HG03095 (cell line): ENCODE measurements around the gene ALCAM.

Experiments
- ATAC-seq: cut with Tn5 transposase; IDR thresholded peaks from one replicate; pipeline ENCODE4 v1.9.1; 2021; ENCODE audit warnings: moderate library complexity; ENCODE audit not compliant: unreplicated experiment

ALCAM gene

GRCh38 chr3:105366326-105367062, at the start of gene ALCAM:
ALCAM (plus strand) TSS chr3:105366909.
- peak; percentile 57 for ATAC-seq

- no peak for ATAC-seq
These were observed 48.9 kb upstream of the ALCAM start for GRCh38 chr3:105317841-105318240.

DNA sequence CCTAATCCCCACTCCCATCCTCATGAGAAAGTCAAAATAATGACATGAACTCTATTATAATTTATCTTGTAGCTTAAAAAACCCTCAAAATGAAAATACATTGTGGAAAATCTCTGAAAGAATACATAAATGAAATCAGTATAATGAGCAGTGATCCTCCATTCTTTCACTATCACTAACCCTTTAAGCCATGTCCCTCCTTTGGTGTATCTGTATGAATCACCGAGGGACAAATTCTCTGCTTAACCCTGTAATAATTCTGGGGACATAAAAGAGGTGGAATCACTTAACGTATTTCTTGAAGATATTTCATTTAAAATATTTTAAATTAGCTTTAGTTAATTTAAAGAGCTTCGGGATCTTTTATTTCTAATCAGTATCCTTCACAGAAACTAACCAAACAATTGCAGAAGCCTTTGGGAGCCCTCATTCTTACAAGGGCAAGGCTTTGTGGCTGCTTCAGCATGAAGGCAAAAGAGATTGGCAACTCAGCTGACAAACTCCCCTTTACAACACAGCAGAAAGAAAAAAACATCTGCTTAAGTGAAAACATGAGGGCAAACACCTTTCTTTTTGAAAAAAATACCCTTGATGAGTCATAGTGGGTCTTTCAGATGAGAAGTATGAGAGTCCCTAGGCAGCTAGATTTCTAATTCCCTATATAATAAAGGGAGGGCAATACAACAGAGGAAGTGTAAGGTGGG, 44.0 kb upstream of the ALCAM start:
- peak; percentile 87 for ATAC-seq

DNA sequence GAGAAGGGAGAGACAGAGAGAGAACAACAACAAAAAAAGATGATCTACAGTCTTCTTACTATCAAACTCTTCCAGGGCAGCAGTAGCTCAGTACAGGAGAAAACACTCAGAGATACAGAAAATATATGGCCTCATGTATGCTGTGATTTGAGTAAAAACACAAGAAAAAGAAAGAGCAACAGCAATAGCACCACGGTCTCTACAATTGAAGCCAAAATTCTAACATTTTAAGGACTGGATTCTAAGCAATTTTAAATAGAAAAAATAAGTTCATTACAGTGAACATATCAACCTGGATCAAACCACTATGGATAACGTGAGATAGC, 43.5 kb upstream of the ALCAM start:
- no peak for ATAC-seq

- ATAC-seq: no peak
These were observed 41.8 kb upstream of the ALCAM start for GRCh38 chr3:105324951-105325350.

- ATAC-seq: no peak
These were observed 38.9 kb upstream of the ALCAM start for GRCh38 chr3:105327662-105328337.

DNA sequence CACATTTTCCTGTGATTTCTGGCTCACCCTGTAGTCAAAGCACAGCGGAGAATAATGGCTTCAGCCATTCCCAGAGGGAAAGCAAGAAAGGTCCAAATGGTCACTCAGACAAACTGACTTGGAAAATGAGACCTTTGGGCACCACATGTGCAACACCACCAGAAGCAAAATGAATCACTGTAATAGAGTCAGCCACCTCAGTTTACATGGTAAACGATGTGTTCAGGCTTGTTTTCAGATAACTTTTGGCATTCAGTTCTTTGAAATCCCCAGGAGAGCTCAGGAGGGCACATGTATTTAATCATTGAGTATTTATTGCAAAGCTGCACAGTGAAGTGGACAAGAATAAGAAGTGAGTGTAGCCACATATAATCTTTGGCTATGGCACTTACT, 38.4 kb upstream of the ALCAM start:
- ATAC-seq: no peak

DNA sequence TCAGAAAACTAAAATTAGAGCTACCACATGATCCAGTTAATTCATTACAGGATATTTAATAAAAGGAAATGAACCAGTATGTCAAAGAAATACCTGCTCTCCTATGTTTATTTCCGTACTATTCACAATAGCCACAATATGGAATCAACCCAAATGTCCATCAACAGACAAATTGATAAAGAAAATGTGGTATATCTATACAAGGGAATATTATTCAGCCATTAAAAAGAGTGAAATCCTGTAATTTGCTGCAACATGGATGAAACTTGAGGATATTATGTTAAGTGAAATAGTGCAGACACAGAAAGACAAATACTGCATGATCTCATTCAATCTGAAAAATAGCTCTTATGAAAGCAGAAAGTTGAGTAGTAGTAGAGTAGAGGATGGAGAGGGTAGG, 33.7 kb upstream of the ALCAM start:
- ATAC-seq: no peak

DNA sequence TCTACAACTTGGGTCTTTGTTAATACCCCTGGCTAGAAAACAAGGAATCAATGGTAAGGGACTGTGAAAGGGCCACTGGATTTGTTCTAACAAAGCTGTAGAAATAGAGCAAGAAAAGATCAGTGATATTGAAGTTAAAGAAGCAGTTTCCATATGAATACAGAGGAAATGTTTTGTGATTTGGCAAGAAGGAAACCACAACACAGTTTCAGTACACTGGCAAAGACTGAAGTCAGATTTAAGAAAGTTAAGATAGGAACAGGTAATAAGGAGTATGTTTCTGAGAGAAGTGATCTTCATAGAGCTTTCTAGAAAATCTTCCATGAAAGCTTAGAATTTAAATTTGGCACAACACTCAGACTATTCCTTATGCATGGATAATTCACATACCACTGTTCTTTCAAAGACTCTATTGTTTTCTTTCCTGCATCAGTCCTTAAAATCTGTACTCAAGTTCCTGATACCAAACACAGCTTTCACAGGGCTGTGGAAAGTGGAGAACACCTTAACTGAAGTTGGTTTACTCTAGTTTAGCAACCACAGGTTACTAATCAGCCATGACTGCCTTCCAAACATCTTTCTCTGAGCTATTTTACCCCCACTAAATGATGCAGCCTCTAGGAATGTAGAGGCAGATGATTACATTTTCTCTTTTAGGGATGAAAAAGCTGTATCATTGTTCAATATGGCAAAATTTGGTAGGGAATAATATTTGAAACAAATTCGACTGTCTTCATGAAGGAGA, 32.4 kb upstream of the ALCAM start:
- peak; percentile 74 for ATAC-seq

DNA sequence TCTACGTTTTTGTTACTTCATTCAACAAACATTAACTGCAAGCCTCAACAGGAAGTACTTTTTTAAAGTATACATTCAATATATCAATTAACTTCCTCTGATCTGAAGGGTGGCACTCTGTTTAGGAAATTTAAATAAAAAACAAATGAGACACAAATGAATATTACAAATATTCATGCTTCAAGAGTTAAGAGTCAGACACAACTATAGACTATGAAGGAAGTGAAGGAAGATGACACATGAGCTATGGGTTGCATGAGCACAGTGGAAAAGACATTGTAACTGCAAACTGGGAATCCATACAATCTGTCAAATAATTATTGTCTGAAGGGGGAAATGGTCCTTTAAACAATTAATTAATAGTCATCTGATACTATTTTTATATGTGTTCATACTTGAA, 26.8 kb upstream of the ALCAM start:
- ATAC-seq: no peak

DNA sequence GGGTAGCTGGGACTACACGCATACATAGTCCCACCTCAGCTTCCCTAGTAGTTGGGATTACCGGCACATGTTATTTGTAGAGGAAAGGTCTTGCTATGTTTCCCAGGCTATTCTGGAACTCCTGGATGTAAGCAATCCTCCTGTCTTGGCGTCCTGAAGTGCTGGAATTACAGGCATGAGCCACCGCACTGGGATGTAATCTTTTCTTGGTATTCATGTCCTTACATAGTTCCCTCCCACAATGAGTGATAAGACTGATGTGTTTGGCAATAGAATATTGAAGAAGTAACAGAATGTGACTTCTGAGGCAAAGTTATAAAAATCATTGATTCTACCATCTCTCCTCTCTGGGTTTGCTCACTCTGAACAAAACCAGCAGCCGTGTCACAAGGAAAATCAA, 22.7 kb upstream of the ALCAM start:
- ATAC-seq: no peak

GRCh38 chr3:105345156-105345555, 21.6 kb upstream of the ALCAM start:
- no peak for ATAC-seq

GRCh38 chr3:105347625-105348302, 18.9 kb upstream of the ALCAM start:
- peak; percentile 84 for ATAC-seq

DNA sequence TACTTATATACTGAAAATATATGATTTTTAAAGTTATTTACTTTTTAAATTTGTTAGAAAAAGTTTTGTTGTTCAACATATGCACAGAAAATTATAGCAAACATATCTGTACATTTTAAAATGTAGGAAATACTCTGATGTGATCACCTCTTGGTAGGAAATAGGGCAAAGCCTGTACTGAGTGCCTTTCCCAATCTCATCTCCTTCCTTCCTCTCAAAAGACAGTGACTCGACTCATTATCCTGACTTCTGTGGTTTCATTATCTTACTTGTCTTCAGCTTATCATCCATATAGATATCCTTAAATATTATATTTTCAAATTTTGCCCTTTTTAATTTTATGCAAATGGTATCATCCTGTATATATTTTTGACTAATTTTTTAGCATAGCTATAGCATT, 18.4 kb upstream of the ALCAM start:
- no peak for ATAC-seq

DNA sequence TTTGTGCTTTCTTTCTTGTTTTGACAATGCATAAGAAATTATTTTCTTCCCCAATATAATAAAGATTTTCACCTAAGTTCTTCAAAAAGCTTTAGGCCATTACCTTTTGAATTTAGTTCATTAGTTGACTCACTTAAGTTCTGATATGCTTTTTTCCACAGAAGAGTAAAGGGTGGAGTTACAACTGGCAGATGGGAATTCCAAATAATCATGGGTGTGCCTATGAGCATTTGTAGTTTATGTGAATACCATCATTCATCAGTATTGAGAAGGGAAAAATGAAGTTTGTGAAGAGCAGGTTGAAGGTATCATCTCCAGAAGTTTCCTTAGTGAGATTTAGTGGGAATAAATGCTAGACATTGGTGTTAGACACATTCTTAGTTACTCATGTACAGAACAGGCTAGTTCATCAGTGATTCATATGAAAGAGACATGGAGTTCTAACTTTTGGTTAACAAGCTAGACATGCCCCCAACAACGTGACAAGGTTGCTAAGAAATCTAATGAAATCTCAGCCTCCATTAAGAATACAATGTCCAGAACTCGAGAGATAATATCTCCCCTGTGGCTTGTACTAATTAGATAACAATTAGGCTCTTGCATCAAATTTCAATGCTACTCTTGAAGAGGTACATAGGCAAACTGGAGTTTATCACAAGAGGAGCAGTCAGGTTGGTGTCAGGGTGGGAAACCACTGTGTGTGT, 16.9 kb upstream of the ALCAM start:
- no peak for ATAC-seq

DNA sequence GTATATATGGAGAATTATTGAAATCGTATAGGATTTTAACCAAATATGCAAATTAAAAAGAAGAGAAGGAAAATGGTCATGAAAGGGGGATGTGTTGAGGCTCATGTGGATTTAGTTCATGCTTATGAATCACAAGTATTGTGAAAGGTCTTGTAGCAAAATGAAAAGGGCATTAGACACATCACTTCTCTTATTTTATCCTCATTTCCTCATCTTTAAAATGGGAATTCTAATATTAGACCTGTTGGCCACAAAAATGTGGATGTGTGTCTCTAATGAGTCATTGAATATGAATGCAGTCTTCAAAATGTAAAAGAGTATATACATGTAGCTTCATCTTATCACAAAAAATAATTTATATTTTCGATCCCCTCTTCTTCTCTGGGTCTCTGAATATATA, 14.9 kb upstream of the ALCAM start:
- no peak for ATAC-seq

DNA sequence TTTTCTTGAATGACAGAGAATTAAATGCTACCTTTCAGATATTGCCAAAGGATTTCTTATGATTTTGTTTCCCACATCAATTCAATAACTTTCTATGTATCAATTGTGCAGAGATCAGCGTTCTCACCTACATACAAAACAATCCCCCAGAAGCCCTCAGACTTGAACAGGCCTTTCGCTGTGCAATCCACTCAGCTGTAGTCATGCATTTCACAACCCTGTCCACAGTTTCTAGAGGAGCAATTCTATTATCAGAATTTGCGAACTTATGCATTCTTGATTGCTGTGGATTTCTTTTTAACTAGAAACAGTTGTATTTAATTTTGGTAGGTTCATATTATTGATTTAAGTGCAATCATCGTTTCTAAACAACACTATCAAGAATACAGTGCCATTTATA, 13.7 kb upstream of the ALCAM start:
- no peak for ATAC-seq

DNA sequence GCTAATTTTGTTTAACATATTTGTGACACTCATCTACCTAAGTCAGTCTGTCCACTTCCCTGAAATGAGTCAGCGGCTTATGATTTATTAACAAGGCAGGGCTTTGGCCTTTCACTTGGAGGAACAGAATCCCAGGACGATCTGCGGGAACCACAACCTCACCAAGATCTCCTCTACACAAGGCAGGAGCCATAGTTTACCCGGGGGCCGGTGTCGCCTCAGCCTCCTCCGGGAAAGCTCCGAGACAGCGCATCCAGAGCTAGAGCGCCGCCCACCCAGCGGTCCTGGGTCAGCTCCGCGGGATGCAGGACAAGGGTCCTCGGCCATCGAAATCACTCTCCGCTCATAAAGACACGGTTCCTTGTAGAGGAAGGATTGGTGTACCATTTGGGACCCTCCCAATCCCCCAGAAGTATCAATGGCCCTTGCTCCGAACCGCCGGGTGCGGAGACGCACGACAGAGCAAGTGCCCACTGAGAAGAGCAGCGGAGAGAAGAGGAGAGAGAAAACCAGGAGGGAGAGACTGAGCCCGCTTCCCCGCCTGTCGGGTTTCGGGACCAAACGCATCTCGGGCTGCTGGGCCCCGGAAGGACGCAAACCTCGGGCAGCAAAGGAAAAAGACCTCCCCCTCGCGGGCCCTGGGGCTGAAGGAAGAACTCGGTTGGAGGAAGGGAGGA, 13.1 kb upstream of the ALCAM start:
- no peak for ATAC-seq

- no peak for ATAC-seq
These were observed 12.3 kb upstream of the ALCAM start for GRCh38 chr3:105354429-105354828.
